T-helper 9 cell (primary cell): ENCODE results near the gene INCA1.

Source experiments
- DNase-seq: peaks from one replicate; pipeline ENCODE4 v3.0.0-alpha.2; 2020

Gene INCA1

GRCh38 chr17:5003214-5003867 lies 6.0 kb upstream of the INCA1 start:
- no peak for DNase-seq

- DNase-seq, result no peak
Observed at GRCh38 chr17:5002121-5002788, 4.9 kb upstream of the INCA1 start.

- DNase-seq, result no peak
Observed at GRCh38 chr17:5000237-5000639, 2.9 kb upstream of the INCA1 start.

GRCh38 chr17:4999430-5000093 lies 2.2 kb upstream of the INCA1 start:
- DNase-seq, result no peak

GRCh38 chr17:4998732-4999429 lies 1.6 kb upstream of the INCA1 start:
- DNase-seq, result no peak

GRCh38 chr17:4998027-4998731 lies 857 bp upstream of the INCA1 start:
- DNase-seq, result peak; percentile 21

- no peak for DNase-seq
Observed at GRCh38 chr17:4994081-4994595, 3.2 kb downstream of the INCA1 start.

GRCh38 chr17:4987767-4988567 lies 9.4 kb downstream of the INCA1 start:
- DNase-seq, result no peak

GRCh38 chr17:4986951-4987766 lies 10.2 kb downstream of the INCA1 start, which contains the start of gene CAMTA2:
Gene CAMTA2, minus strand, starts transcription at chr17:4987675. Its CDS starts 1,453 bp downstream, at chr17:4986222.
- DNase-seq, result peak; percentile 91

GRCh38 chr17:4986403-4986802 lies 10.9 kb downstream of the INCA1 start:
- DNase-seq, result no peak

GRCh38 chr17:4982305-4982704 lies 15.0 kb downstream of the INCA1 start:
- DNase-seq, result no peak

GRCh38 chr17:4980644-4981216 lies 16.6 kb downstream of the INCA1 start:
- no peak for DNase-seq

GRCh38 chr17:4978726-4979125 lies 18.6 kb downstream of the INCA1 start:
- DNase-seq, result no peak

- DNase-seq, result no peak
Observed at GRCh38 chr17:4974115-4974670, 23.1 kb downstream of the INCA1 start.

- DNase-seq, result no peak
Observed at GRCh38 chr17:4973256-4974114, 23.8 kb downstream of the INCA1 start.

GRCh38 chr17:4972752-4973151 lies 24.6 kb downstream of the INCA1 start:
- no peak for DNase-seq

GRCh38 chr17:4972322-4972721 lies 25.0 kb downstream of the INCA1 start:
- no peak for DNase-seq

- no peak for DNase-seq
Observed at GRCh38 chr17:4971826-4972225, 25.5 kb downstream of the INCA1 start.

- DNase-seq, result no peak
Observed at GRCh38 chr17:4970273-4970672, 27.0 kb downstream of the INCA1 start.
